ENCODE measurements around the gene SIM2.

Gene SIM2

DNA sequence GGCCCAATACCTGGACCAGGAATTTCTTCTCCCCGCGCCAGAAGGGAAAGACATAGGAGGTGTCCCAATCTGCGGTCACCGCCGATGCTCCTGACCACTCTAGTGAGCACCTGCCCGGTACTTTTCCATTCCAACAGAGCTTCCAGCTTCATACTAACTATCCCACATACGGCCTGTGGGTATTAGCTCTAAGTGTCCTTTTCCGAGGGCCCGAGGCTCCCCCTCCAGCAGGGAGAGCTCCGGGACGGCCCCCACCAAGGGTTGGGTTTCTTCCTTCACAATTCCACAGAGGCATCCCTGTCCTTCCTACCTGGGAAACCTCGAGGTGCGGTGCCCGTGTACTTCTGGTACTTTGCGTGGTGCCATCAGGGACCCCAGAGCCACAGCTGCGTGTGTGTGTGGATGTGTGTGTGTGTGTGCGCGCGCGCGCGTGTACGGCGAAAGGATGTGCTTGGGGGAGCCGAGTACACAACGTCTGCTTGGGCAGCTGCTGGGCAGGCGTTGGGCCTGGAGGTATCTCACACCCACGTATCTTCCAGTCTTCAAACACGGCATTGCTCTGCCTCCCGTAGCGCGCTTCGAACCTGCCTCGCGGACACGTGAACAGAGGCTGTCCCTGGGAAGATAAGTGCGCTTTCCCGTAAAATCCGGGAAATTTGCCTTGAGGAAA lies 2.4 kb upstream of the SIM2 start:
- TF ChIP-seq POLR2AphosphoS5 (IDR thresholded peaks at IDR 0.05; ENCODE audit: low read depth): no peak
- no peak for TF ChIP-seq GABPA (IDR thresholded peaks at IDR 0.05; ENCODE audit: low read depth)
- no peak for TF ChIP-seq SPI1 (IDR thresholded peaks at IDR 0.05; ENCODE audit: borderline replicate concordance, low read depth)
- TF ChIP-seq, protein P1, sequence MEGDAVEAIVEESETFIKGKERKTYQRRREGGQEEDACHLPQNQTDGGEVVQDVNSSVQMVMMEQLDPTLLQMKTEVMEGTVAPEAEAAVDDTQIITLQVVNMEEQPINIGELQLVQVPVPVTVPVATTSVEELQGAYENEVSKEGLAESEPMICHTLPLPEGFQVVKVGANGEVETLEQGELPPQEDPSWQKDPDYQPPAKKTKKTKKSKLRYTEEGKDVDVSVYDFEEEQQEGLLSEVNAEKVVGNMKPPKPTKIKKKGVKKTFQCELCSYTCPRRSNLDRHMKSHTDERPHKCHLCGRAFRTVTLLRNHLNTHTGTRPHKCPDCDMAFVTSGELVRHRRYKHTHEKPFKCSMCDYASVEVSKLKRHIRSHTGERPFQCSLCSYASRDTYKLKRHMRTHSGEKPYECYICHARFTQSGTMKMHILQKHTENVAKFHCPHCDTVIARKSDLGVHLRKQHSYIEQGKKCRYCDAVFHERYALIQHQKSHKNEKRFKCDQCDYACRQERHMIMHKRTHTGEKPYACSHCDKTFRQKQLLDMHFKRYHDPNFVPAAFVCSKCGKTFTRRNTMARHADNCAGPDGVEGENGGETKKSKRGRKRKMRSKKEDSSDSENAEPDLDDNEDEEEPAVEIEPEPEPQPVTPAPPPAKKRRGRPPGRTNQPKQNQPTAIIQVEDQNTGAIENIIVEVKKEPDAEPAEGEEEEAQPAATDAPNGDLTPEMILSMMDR (IDR thresholded peaks at IDR 0.05; ENCODE audit: insufficient read depth, low read length): no peak
- TF ChIP-seq, protein P2, sequence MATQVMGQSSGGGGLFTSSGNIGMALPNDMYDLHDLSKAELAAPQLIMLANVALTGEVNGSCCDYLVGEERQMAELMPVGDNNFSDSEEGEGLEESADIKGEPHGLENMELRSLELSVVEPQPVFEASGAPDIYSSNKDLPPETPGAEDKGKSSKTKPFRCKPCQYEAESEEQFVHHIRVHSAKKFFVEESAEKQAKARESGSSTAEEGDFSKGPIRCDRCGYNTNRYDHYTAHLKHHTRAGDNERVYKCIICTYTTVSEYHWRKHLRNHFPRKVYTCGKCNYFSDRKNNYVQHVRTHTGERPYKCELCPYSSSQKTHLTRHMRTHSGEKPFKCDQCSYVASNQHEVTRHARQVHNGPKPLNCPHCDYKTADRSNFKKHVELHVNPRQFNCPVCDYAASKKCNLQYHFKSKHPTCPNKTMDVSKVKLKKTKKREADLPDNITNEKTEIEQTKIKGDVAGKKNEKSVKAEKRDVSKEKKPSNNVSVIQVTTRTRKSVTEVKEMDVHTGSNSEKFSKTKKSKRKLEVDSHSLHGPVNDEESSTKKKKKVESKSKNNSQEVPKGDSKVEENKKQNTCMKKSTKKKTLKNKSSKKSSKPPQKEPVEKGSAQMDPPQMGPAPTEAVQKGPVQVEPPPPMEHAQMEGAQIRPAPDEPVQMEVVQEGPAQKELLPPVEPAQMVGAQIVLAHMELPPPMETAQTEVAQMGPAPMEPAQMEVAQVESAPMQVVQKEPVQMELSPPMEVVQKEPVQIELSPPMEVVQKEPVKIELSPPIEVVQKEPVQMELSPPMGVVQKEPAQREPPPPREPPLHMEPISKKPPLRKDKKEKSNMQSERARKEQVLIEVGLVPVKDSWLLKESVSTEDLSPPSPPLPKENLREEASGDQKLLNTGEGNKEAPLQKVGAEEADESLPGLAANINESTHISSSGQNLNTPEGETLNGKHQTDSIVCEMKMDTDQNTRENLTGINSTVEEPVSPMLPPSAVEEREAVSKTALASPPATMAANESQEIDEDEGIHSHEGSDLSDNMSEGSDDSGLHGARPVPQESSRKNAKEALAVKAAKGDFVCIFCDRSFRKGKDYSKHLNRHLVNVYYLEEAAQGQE (IDR thresholded peaks at IDR 0.05; ENCODE audit: insufficient replicate concordance, low read depth): no peak
- H3K27ac ChIP-seq (replicated peaks): no peak overlapping the region
- no peak for DNase-seq (ENCODE audit: low read depth in 1 of 2, low spot score in 1 of 2)

DNA sequence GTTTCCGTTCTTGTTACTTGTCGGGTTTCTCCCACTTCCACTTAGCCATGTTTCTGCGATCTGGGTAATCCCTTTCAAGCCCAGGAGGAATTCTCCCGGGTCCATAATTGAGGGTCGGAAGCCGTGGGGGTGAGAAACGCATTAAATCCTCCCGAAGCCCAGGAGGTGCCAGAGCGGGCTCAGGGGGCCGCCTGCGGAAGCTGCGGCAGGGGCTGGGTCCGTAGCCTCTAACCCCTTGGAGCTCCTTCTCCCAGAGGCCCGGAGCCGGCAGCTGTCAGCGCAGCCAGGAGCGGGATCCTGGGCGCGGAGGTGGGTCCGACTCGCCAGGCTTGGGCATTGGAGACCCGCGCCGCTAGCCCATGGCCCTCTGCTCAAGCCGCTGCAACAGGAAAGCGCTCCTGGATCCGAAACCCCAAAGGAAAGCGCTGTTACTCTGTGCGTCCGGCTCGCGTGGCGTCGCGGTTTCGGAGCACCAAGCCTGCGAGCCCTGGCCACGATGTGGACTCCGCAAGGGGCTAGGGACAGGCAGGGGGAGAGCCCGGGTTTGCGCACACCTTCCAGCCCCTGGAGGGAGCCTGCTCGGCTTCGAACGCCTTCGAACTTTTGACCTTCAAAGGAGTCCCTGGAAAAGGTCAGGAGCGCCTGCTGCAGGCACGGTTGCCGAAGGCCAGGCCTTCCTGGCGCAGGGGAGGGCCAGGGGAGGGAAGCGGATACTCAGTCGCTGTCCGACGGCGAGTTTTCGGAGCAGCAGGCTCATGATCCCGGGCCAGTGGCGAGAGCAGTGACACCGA lies 1.7 kb upstream of the SIM2 start:
- H3K4me3 ChIP-seq (replicated peaks; ENCODE audit: insufficient read depth, low read length): no peak overlapping the region

More for the DNA sequence above, 2.4 kb upstream of the SIM2 start:
- Histone ChIP-seq H3K4me3 (replicated peaks; ENCODE audit: insufficient read depth, low read length) (no peak overlapping the region), H3K27me3 (ENCODE audit: insufficient read depth, poor library complexity, severe bottlenecking) (peaks cover 91% of the 10 kb centered on the region)

DNA sequence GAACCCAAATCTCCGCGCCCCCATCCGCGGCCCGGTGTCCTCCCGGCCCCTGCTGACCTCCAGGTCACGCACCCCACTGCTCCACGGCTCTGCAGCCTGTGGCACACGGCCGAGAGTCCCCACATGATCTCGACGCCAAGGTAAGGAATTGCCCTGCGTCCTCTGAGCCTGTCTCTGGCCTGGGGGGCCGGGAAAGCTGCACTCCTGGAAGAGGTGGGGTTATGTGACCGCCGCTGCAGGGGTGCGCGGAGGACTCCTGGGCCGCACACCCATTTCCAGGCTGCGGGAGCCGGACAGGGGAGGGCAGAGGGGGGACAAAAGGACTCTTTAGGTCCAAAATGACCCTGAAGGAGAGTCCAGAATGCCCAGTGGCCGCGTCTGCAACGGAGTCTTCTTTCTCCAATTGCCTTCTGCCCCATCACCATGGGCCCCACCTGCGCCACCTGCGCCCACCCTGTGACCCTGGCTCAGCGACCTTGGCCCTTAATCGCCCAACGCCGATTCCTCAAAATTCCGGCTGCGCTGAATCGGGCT lies 997 bp upstream of the SIM2 start:
- Histone ChIP-seq H3K4me3 (replicated peaks; ENCODE audit: insufficient read depth, low read length) (no peak overlapping the region), H3K27me3 (ENCODE audit: insufficient read depth, poor library complexity, severe bottlenecking) (peaks cover 93% of the 10 kb centered on the region), H3K27ac (replicated peaks) (no peak overlapping the region)
- TF ChIP-seq GABPA (IDR thresholded peaks at IDR 0.05; ENCODE audit: low read depth) (no peak), POLR2AphosphoS5 (IDR thresholded peaks at IDR 0.05; ENCODE audit: low read depth) (no peak), SPI1 (IDR thresholded peaks at IDR 0.05; ENCODE audit: borderline replicate concordance, low read depth) (no peak)
- TF ChIP-seq, protein P2 (IDR thresholded peaks at IDR 0.05; ENCODE audit: insufficient replicate concordance, low read depth): no peak
- TF ChIP-seq, protein P1 (IDR thresholded peaks at IDR 0.05; ENCODE audit: insufficient read depth, low read length): no peak
- no peak for DNase-seq (ENCODE audit: low read depth in 1 of 2, low spot score in 1 of 2)

More for the DNA sequence above, 1.7 kb upstream of the SIM2 start:
- H3K27me3 ChIP-seq (ENCODE audit: insufficient read depth, poor library complexity, severe bottlenecking): peaks cover 91% of the 10 kb centered on the region
- no peak overlapping the region for H3K27ac ChIP-seq (replicated peaks)
- DNase-seq (ENCODE audit: low read depth in 1 of 2, low spot score in 1 of 2): no peak
- no peak for TF ChIP-seq SPI1 (IDR thresholded peaks at IDR 0.05; ENCODE audit: borderline replicate concordance, low read depth)
- TF ChIP-seq GABPA (IDR thresholded peaks at IDR 0.05; ENCODE audit: low read depth): no peak
- no peak for TF ChIP-seq POLR2AphosphoS5 (IDR thresholded peaks at IDR 0.05; ENCODE audit: low read depth)
- TF ChIP-seq, protein P2 (IDR thresholded peaks at IDR 0.05; ENCODE audit: insufficient replicate concordance, low read depth): no peak
- TF ChIP-seq, protein P1 (IDR thresholded peaks at IDR 0.05; ENCODE audit: insufficient read depth, low read length): no peak
